ENCODE data around the gene PLGRKT. TPM values are rescaled to one million over a fixed set of nuclear protein-coding genes. Genes with fewer than 3 reads are reported as not detected.

The PLGRKT gene
- total and polyA plus RNA-seq, 2 experiments from 2014 or later: 15.4 to 37.1 TPM

DNA sequence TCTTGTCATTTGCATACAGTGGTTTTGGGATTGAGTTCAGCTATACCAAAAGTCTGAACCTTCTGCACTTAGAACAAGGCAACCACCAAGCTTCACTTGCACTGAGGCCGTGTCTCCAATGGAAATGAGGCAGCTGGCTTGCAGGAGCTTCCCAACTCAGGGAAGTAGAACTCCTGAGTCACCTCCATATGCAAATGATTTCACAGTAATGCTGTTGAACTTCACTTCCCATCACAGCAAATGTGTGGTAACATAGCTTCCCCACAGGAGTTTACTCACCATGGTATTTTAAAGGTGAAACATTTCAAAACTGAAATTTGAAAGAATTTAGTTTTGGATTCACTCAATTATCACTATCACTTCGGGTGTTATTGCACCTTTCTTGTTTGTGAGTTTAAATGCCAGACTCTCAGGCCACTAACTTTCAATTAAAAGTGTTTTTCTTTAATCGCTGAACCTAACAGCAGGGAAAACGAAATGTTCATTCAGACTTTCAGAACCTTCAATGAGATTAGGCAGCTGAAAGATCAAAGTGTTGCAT is 21.6 kb upstream of the PLGRKT start:
- Histone ChIP-seq H3K36me3 (no peaks in the 10 kb centered on the region), H3K4me1 (ENCODE audit: low read depth) (no peaks in the 10 kb centered on the region), H3K27ac (no peak overlapping the region), H3K4me3 (no peak overlapping the region), H3K9me3 (ENCODE audit: low read depth) (no peaks in the 10 kb centered on the region), H3K27me3 (no peaks in the 10 kb centered on the region)
- TF ChIP-seq, protein P1, sequence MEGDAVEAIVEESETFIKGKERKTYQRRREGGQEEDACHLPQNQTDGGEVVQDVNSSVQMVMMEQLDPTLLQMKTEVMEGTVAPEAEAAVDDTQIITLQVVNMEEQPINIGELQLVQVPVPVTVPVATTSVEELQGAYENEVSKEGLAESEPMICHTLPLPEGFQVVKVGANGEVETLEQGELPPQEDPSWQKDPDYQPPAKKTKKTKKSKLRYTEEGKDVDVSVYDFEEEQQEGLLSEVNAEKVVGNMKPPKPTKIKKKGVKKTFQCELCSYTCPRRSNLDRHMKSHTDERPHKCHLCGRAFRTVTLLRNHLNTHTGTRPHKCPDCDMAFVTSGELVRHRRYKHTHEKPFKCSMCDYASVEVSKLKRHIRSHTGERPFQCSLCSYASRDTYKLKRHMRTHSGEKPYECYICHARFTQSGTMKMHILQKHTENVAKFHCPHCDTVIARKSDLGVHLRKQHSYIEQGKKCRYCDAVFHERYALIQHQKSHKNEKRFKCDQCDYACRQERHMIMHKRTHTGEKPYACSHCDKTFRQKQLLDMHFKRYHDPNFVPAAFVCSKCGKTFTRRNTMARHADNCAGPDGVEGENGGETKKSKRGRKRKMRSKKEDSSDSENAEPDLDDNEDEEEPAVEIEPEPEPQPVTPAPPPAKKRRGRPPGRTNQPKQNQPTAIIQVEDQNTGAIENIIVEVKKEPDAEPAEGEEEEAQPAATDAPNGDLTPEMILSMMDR (IDR thresholded peaks at IDR 0.05; ENCODE audit: low read depth, low read length): no peak
- peak in 1 of 2 donors; percentile 42 for DNase-seq (ENCODE audit: low read depth in 1 of 2, low spot score in 1 of 2)

DNA sequence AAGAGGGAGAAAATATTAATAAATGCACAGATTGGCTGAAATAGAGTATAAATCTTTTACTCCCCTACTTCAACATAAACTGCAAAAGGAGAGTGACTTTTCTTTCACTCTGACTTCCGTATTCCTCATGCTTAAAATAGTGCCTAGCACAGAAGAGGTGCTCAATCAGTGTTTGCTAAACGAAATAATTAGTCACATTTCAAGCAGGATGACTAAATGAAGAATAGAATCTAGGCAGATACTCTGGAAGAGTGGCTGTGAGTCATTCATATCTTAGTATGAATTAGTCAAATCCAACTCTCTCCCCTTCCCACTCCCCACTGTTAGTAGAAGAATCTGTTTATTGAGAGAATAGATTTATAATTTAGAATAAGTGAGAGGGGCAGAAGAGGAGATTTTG is 17.5 kb upstream of the PLGRKT start:
- TF ChIP-seq, protein P1 (IDR thresholded peaks at IDR 0.05; ENCODE audit: low read depth, low read length): no peak
- H3K27me3 ChIP-seq: no peaks in the 10 kb centered on the region
- no peak overlapping the region for H3K4me3 ChIP-seq
- no peaks in the 10 kb centered on the region for H3K9me3 ChIP-seq (ENCODE audit: low read depth)
- H3K4me1 ChIP-seq (ENCODE audit: low read depth): no peaks in the 10 kb centered on the region
- H3K27ac ChIP-seq: no peak overlapping the region
- DNase-seq (ENCODE audit: low read depth in 1 of 2, low spot score in 1 of 2): peak in 1 of 2 donors; percentile 51
- H3K36me3 ChIP-seq: no peaks in the 10 kb centered on the region

DNA sequence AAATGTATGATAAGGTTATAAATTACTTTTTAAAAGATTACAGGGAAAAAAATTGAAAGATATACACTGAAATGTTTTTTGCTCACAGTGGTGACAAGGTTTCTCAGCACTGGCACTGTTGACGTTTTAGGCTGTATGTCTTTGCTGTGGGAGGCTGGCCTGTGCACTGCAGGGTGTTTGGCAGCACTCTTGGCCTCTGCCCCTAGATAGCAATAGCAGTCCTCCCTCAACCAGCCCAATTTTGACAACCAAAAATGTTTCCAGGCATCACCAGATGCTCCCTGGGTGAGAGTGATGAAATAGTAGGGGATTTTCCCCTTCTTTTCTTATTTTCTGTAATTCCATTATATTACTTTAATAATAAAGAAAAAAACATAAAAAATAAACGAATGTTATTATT is 15.9 kb upstream of the PLGRKT start:
- TF ChIP-seq, protein P1 (IDR thresholded peaks at IDR 0.05; ENCODE audit: low read depth, low read length): no peak
- no peak overlapping the region for H3K27ac ChIP-seq
- H3K4me3 ChIP-seq: no peak overlapping the region
- no peaks in the 10 kb centered on the region for H3K36me3 ChIP-seq
- H3K9me3 ChIP-seq (ENCODE audit: low read depth): no peaks in the 10 kb centered on the region
- no peaks in the 10 kb centered on the region for H3K4me1 ChIP-seq (ENCODE audit: low read depth)
- no peaks in the 10 kb centered on the region for H3K27me3 ChIP-seq
- peak in 1 of 2 donors; percentile 32 for DNase-seq (ENCODE audit: low read depth in 1 of 2, low spot score in 1 of 2)

GRCh38 chr9:5453004-5453403 is 15.3 kb upstream of the PLGRKT start:
- no peak overlapping the region for H3K4me3 ChIP-seq
- no peak overlapping the region for H3K27ac ChIP-seq
- no peaks in the 10 kb centered on the region for H3K9me3 ChIP-seq (ENCODE audit: low read depth)
- DNase-seq (ENCODE audit: low read depth in 1 of 2, low spot score in 1 of 2): no peak
- no peaks in the 10 kb centered on the region for H3K27me3 ChIP-seq
- TF ChIP-seq, protein P1 (IDR thresholded peaks at IDR 0.05; ENCODE audit: low read depth, low read length): no peak
- H3K36me3 ChIP-seq: no peaks in the 10 kb centered on the region
- no peaks in the 10 kb centered on the region for H3K4me1 ChIP-seq (ENCODE audit: low read depth)

GRCh38 chr9:5452286-5452609 is 14.5 kb upstream of the PLGRKT start:
- Histone ChIP-seq H3K27ac (no peak overlapping the region), H3K9me3 (ENCODE audit: low read depth) (no peaks in the 10 kb centered on the region), H3K4me1 (ENCODE audit: low read depth) (no peaks in the 10 kb centered on the region), H3K27me3 (peaks cover 3% of the 10 kb centered on the region), H3K4me3 (no peak overlapping the region), H3K36me3 (no peaks in the 10 kb centered on the region)
- TF ChIP-seq, protein P1 (IDR thresholded peaks at IDR 0.05; ENCODE audit: low read depth, low read length): no peak
- no peak for DNase-seq (ENCODE audit: low read depth in 1 of 2, low spot score in 1 of 2)
